Measurements from ENCODE around the gene PNPLA1. TPM values are rescaled to one million over a fixed set of nuclear protein-coding genes. Genes with fewer than 3 reads are reported as not detected.

The PNPLA1 gene
- total RNA-seq = not detected

- no peak for DNase-seq
- peaks cover 8% of the 10 kb centered on the region for H3K27me3 Mint-ChIP-seq
- CTCF ChIA-PET = no interaction called here
- POLR2A ChIA-PET = no interaction called here
- H3K4me3 Mint-ChIP-seq = no peak within 1 kb of the TSS
- H3K27ac Mint-ChIP-seq = no peak within 1 kb of the TSS
- intact Hi-C loops (cut with micrococcal nuclease) = no loop called here
- H3K4me1 Mint-ChIP-seq (ENCODE audit: low read depth) = no peaks in the 10 kb centered on the region
- H3K9me3 Mint-ChIP-seq = peaks cover 6% of the 10 kb centered on the region
- H3K36me3 Mint-ChIP-seq = no peaks in the 10 kb centered on the region
Observed at GRCh38 chr6:36269834-36270705, at the start of gene PNPLA1. Gene PNPLA1, plus strand, starts transcription at chr6:36270060. Its CDS starts 400 bp downstream, at chr6:36270460.

- DNase-seq = no peak
- POLR2A ChIA-PET = interaction anchor here (1.1 kb wide), 1 partner anchor 15 kb away, joined by 3 read pairs; no protein-coding TSS in a partner anchor
- no peaks in the 10 kb centered on the region for H3K27me3 Mint-ChIP-seq
- intact Hi-C loops (cut with micrococcal nuclease) = no loop called here
- H3K4me1 Mint-ChIP-seq (ENCODE audit: low read depth) = no peaks in the 10 kb centered on the region
- CTCF ChIA-PET = no interaction called here
- H3K4me3 Mint-ChIP-seq = no peak overlapping the region
- H3K27ac Mint-ChIP-seq = no peak overlapping the region
- peaks cover 26% of the 10 kb centered on the region for H3K36me3 Mint-ChIP-seq
- no peaks in the 10 kb centered on the region for H3K9me3 Mint-ChIP-seq
Observed at GRCh38 chr6:36220226-36220625, 49.6 kb upstream of the PNPLA1 start.

- POLR2A ChIA-PET = no interaction called here
- CTCF ChIA-PET = no interaction called here
- intact Hi-C loops (cut with micrococcal nuclease) = no loop called here
- H3K27me3 Mint-ChIP-seq = no peaks in the 10 kb centered on the region
- H3K27ac Mint-ChIP-seq = no peak overlapping the region
- H3K4me3 Mint-ChIP-seq = no peak overlapping the region
- no peaks in the 10 kb centered on the region for H3K4me1 Mint-ChIP-seq (ENCODE audit: low read depth)
- H3K9me3 Mint-ChIP-seq = no peaks in the 10 kb centered on the region
- peaks cover 25% of the 10 kb centered on the region for H3K36me3 Mint-ChIP-seq
- no peak for DNase-seq
Observed at GRCh38 chr6:36221674-36222073, 48.2 kb upstream of the PNPLA1 start.

GRCh38 chr6:36222924-36223323 lies 46.9 kb upstream of the PNPLA1 start:
- no peak for DNase-seq
- ChIA-PET CTCF (no interaction called here), POLR2A (no interaction called here)
- intact Hi-C loops (cut with micrococcal nuclease) = no loop called here
- H3K4me1 Mint-ChIP-seq (ENCODE audit: low read depth) = no peaks in the 10 kb centered on the region
- no peak overlapping the region for H3K4me3 Mint-ChIP-seq
- no peaks in the 10 kb centered on the region for H3K27me3 Mint-ChIP-seq
- peaks cover 22% of the 10 kb centered on the region for H3K36me3 Mint-ChIP-seq
- H3K27ac Mint-ChIP-seq = no peak overlapping the region
- no peaks in the 10 kb centered on the region for H3K9me3 Mint-ChIP-seq

- peaks cover 22% of the 10 kb centered on the region for H3K36me3 Mint-ChIP-seq
- no peak overlapping the region for H3K27ac Mint-ChIP-seq
- H3K9me3 Mint-ChIP-seq = no peaks in the 10 kb centered on the region
- H3K27me3 Mint-ChIP-seq = no peaks in the 10 kb centered on the region
- H3K4me3 Mint-ChIP-seq = no peak overlapping the region
- POLR2A ChIA-PET = no interaction called here
- intact Hi-C loops (cut with micrococcal nuclease) = no loop called here
- no peak for DNase-seq
- H3K4me1 Mint-ChIP-seq (ENCODE audit: low read depth) = no peaks in the 10 kb centered on the region
- CTCF ChIA-PET = no interaction called here
Observed at GRCh38 chr6:36223706-36224105, 46.2 kb upstream of the PNPLA1 start.

- Mint-ChIP-seq H3K9me3 (no peaks in the 10 kb centered on the region), H3K36me3 (peaks cover 26% of the 10 kb centered on the region), H3K4me3 (no peak overlapping the region), H3K27ac (no peak overlapping the region), H3K27me3 (no peaks in the 10 kb centered on the region), H3K4me1 (ENCODE audit: low read depth) (no peaks in the 10 kb centered on the region)
- DNase-seq = no peak
- intact Hi-C loops (cut with micrococcal nuclease) = no loop called here
- ChIA-PET CTCF (interaction anchor here (0.7 kb wide), 1 partner anchor 78 kb away, joined by 3 read pairs; no protein-coding TSS in a partner anchor), POLR2A (no interaction called here)
Observed at GRCh38 chr6:36224918-36225461, 44.9 kb upstream of the PNPLA1 start.

- DNase-seq = no peak
- H3K27ac Mint-ChIP-seq = no peak overlapping the region
- CTCF ChIA-PET = no interaction called here
- H3K4me1 Mint-ChIP-seq (ENCODE audit: low read depth) = no peaks in the 10 kb centered on the region
- H3K9me3 Mint-ChIP-seq = no peaks in the 10 kb centered on the region
- intact Hi-C loops (cut with micrococcal nuclease) = no loop called here
- no peaks in the 10 kb centered on the region for H3K27me3 Mint-ChIP-seq
- no peak overlapping the region for H3K4me3 Mint-ChIP-seq
- peaks cover 29% of the 10 kb centered on the region for H3K36me3 Mint-ChIP-seq
- POLR2A ChIA-PET = no interaction called here
Observed at GRCh38 chr6:36226438-36227047, 43.3 kb upstream of the PNPLA1 start.

- POLR2A ChIA-PET = interaction anchor here (1.4 kb wide), 1 partner anchor 18 kb away, joined by 3 read pairs; no protein-coding TSS in a partner anchor
- intact Hi-C loops (cut with micrococcal nuclease) = no loop called here
- no peaks in the 10 kb centered on the region for H3K9me3 Mint-ChIP-seq
- H3K27ac Mint-ChIP-seq = no peak overlapping the region
- no peaks in the 10 kb centered on the region for H3K27me3 Mint-ChIP-seq
- peaks cover 33% of the 10 kb centered on the region for H3K36me3 Mint-ChIP-seq
- no peak for DNase-seq
- H3K4me3 Mint-ChIP-seq = no peak overlapping the region
- CTCF ChIA-PET = no interaction called here
- no peaks in the 10 kb centered on the region for H3K4me1 Mint-ChIP-seq (ENCODE audit: low read depth)
Observed at GRCh38 chr6:36227379-36228228, 42.3 kb upstream of the PNPLA1 start.

- Mint-ChIP-seq H3K27ac (no peak overlapping the region), H3K4me1 (ENCODE audit: low read depth) (no peaks in the 10 kb centered on the region), H3K9me3 (no peaks in the 10 kb centered on the region), H3K36me3 (peaks cover 24% of the 10 kb centered on the region), H3K4me3 (no peak overlapping the region), H3K27me3 (no peaks in the 10 kb centered on the region)
- ChIA-PET POLR2A (no interaction called here), CTCF (no interaction called here)
- intact Hi-C loops (cut with micrococcal nuclease) = no loop called here
- DNase-seq = no peak
Observed at GRCh38 chr6:36229223-36229622, 40.6 kb upstream of the PNPLA1 start.

- H3K4me3 Mint-ChIP-seq = no peak overlapping the region
- no peak for DNase-seq
- H3K9me3 Mint-ChIP-seq = no peaks in the 10 kb centered on the region
- H3K27me3 Mint-ChIP-seq = no peaks in the 10 kb centered on the region
- ChIA-PET CTCF (no interaction called here), POLR2A (no interaction called here)
- H3K27ac Mint-ChIP-seq = no peak overlapping the region
- H3K4me1 Mint-ChIP-seq (ENCODE audit: low read depth) = no peaks in the 10 kb centered on the region
- intact Hi-C loops (cut with micrococcal nuclease) = no loop called here
- H3K36me3 Mint-ChIP-seq = peaks cover 18% of the 10 kb centered on the region
Observed at GRCh38 chr6:36230371-36230770, 39.5 kb upstream of the PNPLA1 start.

- H3K27ac Mint-ChIP-seq = no peak overlapping the region
- no peaks in the 10 kb centered on the region for H3K27me3 Mint-ChIP-seq
- no peak overlapping the region for H3K4me3 Mint-ChIP-seq
- intact Hi-C loops (cut with micrococcal nuclease) = no loop called here
- ChIA-PET POLR2A (no interaction called here), CTCF (no interaction called here)
- H3K9me3 Mint-ChIP-seq = no peaks in the 10 kb centered on the region
- DNase-seq = no peak
- H3K4me1 Mint-ChIP-seq (ENCODE audit: low read depth) = no peaks in the 10 kb centered on the region
- peaks cover 15% of the 10 kb centered on the region for H3K36me3 Mint-ChIP-seq
Observed at GRCh38 chr6:36232172-36232571, 37.7 kb upstream of the PNPLA1 start.

- DNase-seq = no peak
- Mint-ChIP-seq H3K4me1 (ENCODE audit: low read depth) (no peaks in the 10 kb centered on the region), H3K27me3 (no peaks in the 10 kb centered on the region), H3K36me3 (peaks cover 11% of the 10 kb centered on the region), H3K9me3 (no peaks in the 10 kb centered on the region), H3K4me3 (no peak overlapping the region), H3K27ac (no peak overlapping the region)
- intact Hi-C loops (cut with micrococcal nuclease) = no loop called here
- POLR2A ChIA-PET = no interaction called here
- CTCF ChIA-PET = no interaction called here
Observed at GRCh38 chr6:36235309-36235708, 34.6 kb upstream of the PNPLA1 start.

All from activated CD4-positive, alpha-beta memory T cell treated with anti-CD3 and anti-CD28 coated beads for 36 hours (primary cell).